Calu3 (cell line): ENCODE data around the gene PRR33. TPM values are rescaled to one million over a fixed set of nuclear protein-coding genes. Genes with fewer than 3 reads are reported as not detected.
"Not testable (repeated sequence)": the region's sequence is repeated elsewhere in the genome, so short reads cannot be mapped to it uniquely, and the experiment has no call there.

Experiments used
- BruUV-seq: library from RNA; stranded (reverse); fragments of 400-500 nt; replicated peaks from 2 replicates; lab custom pipeline; 2021; lab: Mats Ljungman, UMichigan
- CTCF ChIA-PET: fragments of 300-600 bp; sonication (Branson Sonifier 250); formaldehyde crosslinking; loops from one replicate; lab custom pipeline; 2022; ENCODE audit warnings: antibody characterized with exemption; lab: Charles Lee
- DNase-seq: peaks from one replicate; pipeline ENCODE4 v3.0.0; 2022
- H3K27ac Mint-ChIP-seq: one replicate; pipeline ENCODE4 v1.8.0; 2022; ENCODE audit warnings: mixed read lengths; ENCODE audit not compliant: unreplicated experiment
- H3K27me3 Mint-ChIP-seq: one replicate; pipeline ENCODE4 v1.8.0; 2022; ENCODE audit warnings: mixed read lengths; ENCODE audit not compliant: unreplicated experiment
- H3K36me3 Mint-ChIP-seq: one replicate; pipeline ENCODE4 v1.8.0; 2022; ENCODE audit warnings: mild to moderate bottlenecking, moderate library complexity, mixed read lengths; ENCODE audit not compliant: insufficient read depth, unreplicated experiment
- H3K4me1 Mint-ChIP-seq: one replicate; pipeline ENCODE4 v1.8.0; 2022; ENCODE audit warnings: mild to moderate bottlenecking, low read depth, mixed read lengths; ENCODE audit not compliant: unreplicated experiment
- H3K4me3 Mint-ChIP-seq: one replicate; pipeline ENCODE4 v1.8.0; 2022; ENCODE audit warnings: mild to moderate bottlenecking, low read depth, moderate library complexity, mixed read lengths; ENCODE audit not compliant: unreplicated experiment
- H3K9me3 Mint-ChIP-seq: one replicate; pipeline ENCODE4 v1.8.0; 2022; ENCODE audit warnings: low read depth, mixed read lengths; ENCODE audit not compliant: unreplicated experiment
- CTCF ChIP-seq: fragments of 200-600 bp; IDR thresholded peaks from one replicate; pipeline ENCODE4 v1.8.0; 2022; ENCODE audit warnings: antibody characterized with exemption; ENCODE audit not compliant: unreplicated experiment
- intact Hi-C: fragments of 100-400 bp; cut with micrococcal nuclease; formaldehyde crosslinking; loops from one replicate; pipeline ENCODE4 v1.10.0; 2022; ENCODE audit not compliant: unreplicated experiment
- total RNA-seq: library from RNA; stranded (reverse); gene quantifications from 2 replicates; pipeline ENCODE4 v1.2.3, GENCODE V29; 2022

Gene PRR33
- total RNA-seq, 1 experiment from 2014 or later = not detected

GRCh38 chr11:1888347-1888753 is 3.3 kb downstream of the PRR33 start:
- Mint-ChIP-seq H3K9me3 (no peaks in the 10 kb centered on the region), H3K4me1 (no peaks in the 10 kb centered on the region), H3K4me3 (no peak overlapping the region), H3K27me3 (peaks cover 34% of the 10 kb centered on the region), H3K36me3 (no peaks in the 10 kb centered on the region), H3K27ac (no peak overlapping the region)
- DNase-seq = no peak
- CTCF ChIA-PET = no interaction called here
- intact Hi-C loops = no loop called here
- no peak for TF ChIP-seq CTCF
- BruUV-seq = no TSS peak

GRCh38 chr11:1887451-1888346 is 4.0 kb downstream of the PRR33 start:
- no peak overlapping the region for H3K27ac Mint-ChIP-seq
- H3K27me3 Mint-ChIP-seq = peaks cover 27% of the 10 kb centered on the region
- no peak for TF ChIP-seq CTCF
- no peaks in the 10 kb centered on the region for H3K4me1 Mint-ChIP-seq
- H3K36me3 Mint-ChIP-seq = no peaks in the 10 kb centered on the region
- intact Hi-C loops = no loop called here
- CTCF ChIA-PET = interaction anchor here (0.6 kb wide), 1 partner anchor 189 kb away, joined by 5 read pairs; no protein-coding TSS in a partner anchor
- DNase-seq = no peak
- no peaks in the 10 kb centered on the region for H3K9me3 Mint-ChIP-seq
- BruUV-seq = no TSS peak
- H3K4me3 Mint-ChIP-seq = no peak overlapping the region

GRCh38 chr11:1886551-1886950 is 5.1 kb downstream of the PRR33 start:
- H3K4me1 Mint-ChIP-seq, DNase-seq, H3K27ac Mint-ChIP-seq, intact Hi-C loops, H3K9me3 Mint-ChIP-seq, H3K4me3 Mint-ChIP-seq, BruUV-seq, CTCF ChIA-PET, H3K36me3 Mint-ChIP-seq: not testable (repeated sequence)
- H3K27me3 Mint-ChIP-seq = peaks cover 19% of the 10 kb centered on the region

- no TSS peak for BruUV-seq
- Mint-ChIP-seq H3K4me1 (no peaks in the 10 kb centered on the region), H3K27ac (no peak overlapping the region), H3K27me3 (peaks cover 18% of the 10 kb centered on the region), H3K9me3 (no peaks in the 10 kb centered on the region), H3K36me3 (no peaks in the 10 kb centered on the region), H3K4me3 (no peak overlapping the region)
- DNase-seq = no peak
- CTCF ChIA-PET = no interaction called here
- intact Hi-C loops = loop anchor here (5.0 kb wide), 1 partner anchor 268 kb away; no protein-coding TSS in a partner anchor
- TF ChIP-seq CTCF = no peak
These were observed 7.4 kb downstream of the PRR33 start for GRCh38 chr11:1884303-1884700.
